DOHH2 (cell line): ENCODE data around the gene RIMBP2.
"Not testable (repeated sequence)": the region's sequence is repeated elsewhere in the genome, so short reads cannot be mapped to it uniquely, and the experiment has no call there.

Experiments used
- H3F3A ChIP-seq: fragments of 200-600 bp; sonication (generic), shearing (Covaris generic); 2 replicates; pipeline ENCODE4 v1.6.0; 2016; ENCODE audit warnings: antibody characterized with exemption, mild to moderate bottlenecking; ENCODE audit not compliant: control insufficient read depth, insufficient read depth
- H3K27ac ChIP-seq: fragments of 200-600 bp; sonication (generic); 2 replicates; pipeline ENCODE4 v1.5.1; 2014; ENCODE audit warnings: low read depth, mild to moderate bottlenecking, low read length, moderate library complexity
- H3K27me3 ChIP-seq: fragments of 200-600 bp; sonication (generic); 2 replicates; pipeline ENCODE4 v1.6.1; 2014; ENCODE audit warnings: mild to moderate bottlenecking, low read length, mixed read lengths; ENCODE audit not compliant: control insufficient read depth
- H3K36me3 ChIP-seq: fragments of 200-600 bp; sonication (generic); 2 replicates; pipeline ENCODE4 v1.6.1; 2014; ENCODE audit warnings: mild to moderate bottlenecking, low read length, moderate library complexity, mixed read lengths; ENCODE audit not compliant: control insufficient read depth
- H3K4me1 ChIP-seq: fragments of 200-600 bp; sonication (generic); 2 replicates; pipeline ENCODE4 v1.6.1; 2014; ENCODE audit warnings: mild to moderate bottlenecking, low read length, mixed read lengths; ENCODE audit not compliant: control insufficient read depth
- H3K4me2 ChIP-seq: fragments of 200-600 bp; sonication (generic); 2 replicates; pipeline ENCODE4 v1.6.0; 2014; ENCODE audit warnings: mild to moderate bottlenecking, low read length, moderate library complexity
- H3K4me3 ChIP-seq: fragments of 200-600 bp; sonication (generic); 2 replicates; pipeline ENCODE4 v1.5.1; 2014; ENCODE audit warnings: mild to moderate bottlenecking, low read length, mixed read lengths
- H3K79me2 ChIP-seq: fragments of 200-600 bp; sonication (generic); 2 replicates; pipeline ENCODE4 v1.6.1; 2014; ENCODE audit warnings: mild to moderate bottlenecking, low read length, mixed read lengths; ENCODE audit not compliant: control insufficient read depth
- H3K9me2 ChIP-seq: fragments of 200-600 bp; sonication (generic); replicated peaks from 2 replicates; pipeline ENCODE4 v1.6.1; 2014; ENCODE audit warnings: mild to moderate bottlenecking, low read length, mixed read lengths; ENCODE audit not compliant: control insufficient read depth
- H3K9me3 ChIP-seq: fragments of 200-600 bp; sonication (generic); 2 replicates; pipeline ENCODE4 v1.6.1; 2014; ENCODE audit warnings: antibody characterized with exemption, low read length, mixed read lengths; ENCODE audit not compliant: control insufficient read depth, insufficient read depth
- H4K20me1 ChIP-seq: fragments of 200-600 bp; sonication (generic); 2 replicates; pipeline ENCODE4 v1.6.0; 2014; ENCODE audit warnings: low read depth, mild to moderate bottlenecking, antibody characterized with exemption, low read length, moderate library complexity; ENCODE audit not compliant: control insufficient read depth, insufficient read depth
- CTCF ChIP-seq: fragments of 200-600 bp; sonication (generic); IDR thresholded peaks from one replicate; pipeline ENCODE4 v1.5.1; 2014; ENCODE audit warnings: antibody characterized with exemption, mild to moderate bottlenecking, low read depth, low read length; ENCODE audit not compliant: poor library complexity, severe bottlenecking
- EZH2phosphoT487 ChIP-seq: fragments of 200-600 bp; sonication (generic); IDR thresholded peaks from 2 replicates; pipeline ENCODE4 v1.6.1; 2017; ENCODE audit warnings: borderline replicate concordance, mild to moderate bottlenecking, antibody characterized with exemption, low read length, moderate library complexity, mixed read lengths

The RIMBP2 gene

GRCh38 chr12:130742112-130742511 lies 26.0 kb upstream of the RIMBP2 start:
- no peaks in the 10 kb centered on the region for H3K9me2 ChIP-seq
- no peaks in the 10 kb centered on the region for H3F3A ChIP-seq
- H3K4me1 ChIP-seq = no peaks in the 10 kb centered on the region
- no peak overlapping the region for H3K4me3 ChIP-seq
- no peak overlapping the region for H3K27ac ChIP-seq
- no peak overlapping the region for H3K4me2 ChIP-seq
- no peaks in the 10 kb centered on the region for H4K20me1 ChIP-seq
- TF ChIP-seq EZH2phosphoT487 (no peak), CTCF (no peak)
- H3K36me3 ChIP-seq = no peaks in the 10 kb centered on the region
- no peaks in the 10 kb centered on the region for H3K79me2 ChIP-seq
- H3K27me3 ChIP-seq = no peaks in the 10 kb centered on the region
- no peaks in the 10 kb centered on the region for H3K9me3 ChIP-seq

GRCh38 chr12:130739571-130739970 lies 23.5 kb upstream of the RIMBP2 start:
- Histone ChIP-seq H3K9me3 (no peaks in the 10 kb centered on the region), H3K27ac (no peak overlapping the region), H3K79me2 (no peaks in the 10 kb centered on the region), H3F3A (no peaks in the 10 kb centered on the region), H3K4me3 (no peak overlapping the region), H4K20me1 (no peaks in the 10 kb centered on the region), H3K4me1 (no peaks in the 10 kb centered on the region), H3K27me3 (no peaks in the 10 kb centered on the region), H3K9me2 (no peaks in the 10 kb centered on the region), H3K36me3 (no peaks in the 10 kb centered on the region), H3K4me2 (no peak overlapping the region)
- TF ChIP-seq CTCF = no peak

- not testable (repeated sequence) for H3K4me2 ChIP-seq, H4K20me1 ChIP-seq, H3K4me3 ChIP-seq, H3K27ac ChIP-seq, H3K79me2 ChIP-seq, H3K9me3 ChIP-seq, H3F3A ChIP-seq, H3K27me3 ChIP-seq, H3K36me3 ChIP-seq, H3K4me1 ChIP-seq, H3K9me2 ChIP-seq
Observed at GRCh38 chr12:130738403-130738802, 22.3 kb upstream of the RIMBP2 start.

- H3K27me3 ChIP-seq = no peaks in the 10 kb centered on the region
- no peaks in the 10 kb centered on the region for H3K9me2 ChIP-seq
- H3K9me3 ChIP-seq = no peaks in the 10 kb centered on the region
- no peaks in the 10 kb centered on the region for H4K20me1 ChIP-seq
- H3F3A ChIP-seq = no peaks in the 10 kb centered on the region
- H3K36me3 ChIP-seq = no peaks in the 10 kb centered on the region
- TF ChIP-seq EZH2phosphoT487 = no peak
- no peak for TF ChIP-seq CTCF
- no peak overlapping the region for H3K4me3 ChIP-seq
- H3K27ac ChIP-seq = no peak overlapping the region
- no peaks in the 10 kb centered on the region for H3K4me1 ChIP-seq
- no peak overlapping the region for H3K4me2 ChIP-seq
- H3K79me2 ChIP-seq = no peaks in the 10 kb centered on the region
Observed at GRCh38 chr12:130737731-130738130, 21.6 kb upstream of the RIMBP2 start.
